ENCODE results near the gene CYP1A2.

Gene CYP1A2, protein sequence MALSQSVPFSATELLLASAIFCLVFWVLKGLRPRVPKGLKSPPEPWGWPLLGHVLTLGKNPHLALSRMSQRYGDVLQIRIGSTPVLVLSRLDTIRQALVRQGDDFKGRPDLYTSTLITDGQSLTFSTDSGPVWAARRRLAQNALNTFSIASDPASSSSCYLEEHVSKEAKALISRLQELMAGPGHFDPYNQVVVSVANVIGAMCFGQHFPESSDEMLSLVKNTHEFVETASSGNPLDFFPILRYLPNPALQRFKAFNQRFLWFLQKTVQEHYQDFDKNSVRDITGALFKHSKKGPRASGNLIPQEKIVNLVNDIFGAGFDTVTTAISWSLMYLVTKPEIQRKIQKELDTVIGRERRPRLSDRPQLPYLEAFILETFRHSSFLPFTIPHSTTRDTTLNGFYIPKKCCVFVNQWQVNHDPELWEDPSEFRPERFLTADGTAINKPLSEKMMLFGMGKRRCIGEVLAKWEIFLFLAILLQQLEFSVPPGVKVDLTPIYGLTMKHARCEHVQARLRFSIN

DNA sequence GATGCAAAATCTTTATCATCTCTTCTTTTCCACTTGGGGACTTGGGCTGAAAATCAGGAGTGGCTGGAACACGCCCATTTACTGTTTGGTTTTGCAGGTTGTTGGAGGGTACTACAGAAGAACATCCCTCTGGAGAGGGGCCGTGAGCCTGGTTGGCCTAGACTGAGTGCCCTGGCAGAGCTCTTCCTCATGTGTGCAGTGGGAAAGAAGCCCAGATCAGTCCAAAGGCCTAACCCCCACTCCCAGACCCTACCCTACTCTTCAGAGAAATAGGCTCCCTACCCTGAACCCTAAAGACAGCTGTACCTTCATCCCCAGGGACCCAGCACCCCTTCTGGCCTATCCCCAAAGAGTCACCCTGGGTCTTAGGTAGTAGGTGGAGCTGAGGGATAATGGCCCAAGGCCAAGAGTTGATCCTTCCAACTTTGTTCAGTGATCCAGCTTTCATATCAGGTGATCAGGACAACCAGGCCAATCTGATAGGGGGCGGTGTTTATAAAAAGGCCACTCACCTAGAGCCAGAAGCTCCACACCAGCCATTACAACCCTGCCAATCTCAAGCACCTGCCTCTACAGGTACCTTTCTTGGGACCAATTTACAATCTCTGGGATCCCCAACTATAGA is at the start of gene CYP1A2:
TSS of gene CYP1A2 (plus strand) at position 524 of the 625 bp plus-strand sequence. CDS start 894 bp downstream, outside the sequence.
- no peak for DNase-seq (ENCODE audit: low spot score)
- in situ Hi-C loops (cut with MboI; ENCODE audit: low sequenced_read_pairs, unreplicated experiment): no loop called here
- TF ChIP-seq, protein P1, sequence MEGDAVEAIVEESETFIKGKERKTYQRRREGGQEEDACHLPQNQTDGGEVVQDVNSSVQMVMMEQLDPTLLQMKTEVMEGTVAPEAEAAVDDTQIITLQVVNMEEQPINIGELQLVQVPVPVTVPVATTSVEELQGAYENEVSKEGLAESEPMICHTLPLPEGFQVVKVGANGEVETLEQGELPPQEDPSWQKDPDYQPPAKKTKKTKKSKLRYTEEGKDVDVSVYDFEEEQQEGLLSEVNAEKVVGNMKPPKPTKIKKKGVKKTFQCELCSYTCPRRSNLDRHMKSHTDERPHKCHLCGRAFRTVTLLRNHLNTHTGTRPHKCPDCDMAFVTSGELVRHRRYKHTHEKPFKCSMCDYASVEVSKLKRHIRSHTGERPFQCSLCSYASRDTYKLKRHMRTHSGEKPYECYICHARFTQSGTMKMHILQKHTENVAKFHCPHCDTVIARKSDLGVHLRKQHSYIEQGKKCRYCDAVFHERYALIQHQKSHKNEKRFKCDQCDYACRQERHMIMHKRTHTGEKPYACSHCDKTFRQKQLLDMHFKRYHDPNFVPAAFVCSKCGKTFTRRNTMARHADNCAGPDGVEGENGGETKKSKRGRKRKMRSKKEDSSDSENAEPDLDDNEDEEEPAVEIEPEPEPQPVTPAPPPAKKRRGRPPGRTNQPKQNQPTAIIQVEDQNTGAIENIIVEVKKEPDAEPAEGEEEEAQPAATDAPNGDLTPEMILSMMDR (IDR thresholded peaks at IDR 0.05; ENCODE audit: borderline replicate concordance, control extremely low read depth, extremely low read depth, insufficient read depth, missing control alignments): no peak

DNA sequence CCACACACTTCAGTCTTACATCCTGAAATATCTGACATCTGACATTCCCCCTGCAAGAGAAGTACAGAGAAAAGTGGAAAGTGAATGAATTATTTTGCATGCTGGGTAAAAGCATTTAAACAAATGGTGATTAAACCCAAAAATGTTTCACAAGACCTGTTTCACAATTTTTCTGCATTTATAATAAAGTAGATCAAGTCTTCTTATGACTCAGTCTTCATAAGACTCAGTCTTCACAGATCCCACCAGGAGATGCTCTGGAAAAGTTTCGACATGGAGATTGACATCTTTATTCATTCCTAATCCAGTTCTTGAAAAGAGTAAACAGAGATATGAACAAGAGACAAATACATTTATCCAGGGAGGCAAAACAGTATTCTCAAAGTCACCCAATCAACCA is 39.6 kb upstream of the CYP1A2 start:
- TF ChIP-seq, protein P1 (IDR thresholded peaks at IDR 0.05; ENCODE audit: borderline replicate concordance, control extremely low read depth, extremely low read depth, insufficient read depth, missing control alignments): no peak
- no peak for DNase-seq (ENCODE audit: low spot score)
- in situ Hi-C loops (cut with MboI; ENCODE audit: low sequenced_read_pairs, unreplicated experiment): no loop called here

DNA sequence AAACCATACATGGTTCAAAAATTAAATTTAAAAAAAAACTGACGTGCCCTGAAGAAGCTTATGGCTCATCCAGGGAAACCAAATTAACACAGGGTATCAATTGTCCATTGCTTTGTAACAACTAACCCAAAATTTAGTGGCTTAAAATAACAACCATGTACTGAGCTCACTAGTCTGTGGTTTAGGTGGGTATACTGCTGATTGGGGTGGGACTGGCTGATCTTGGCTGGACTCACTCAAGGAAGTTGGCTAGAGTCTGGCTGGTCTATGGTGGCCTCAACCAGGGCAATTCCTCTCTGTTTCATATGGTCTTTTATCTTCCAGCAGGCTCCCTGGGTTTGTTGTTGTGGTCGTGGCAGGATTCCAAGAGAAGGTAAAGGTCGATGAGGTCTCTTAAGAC is 38.8 kb upstream of the CYP1A2 start:
- in situ Hi-C loops (cut with MboI; ENCODE audit: low sequenced_read_pairs, unreplicated experiment): no loop called here
- TF ChIP-seq, protein P1 (IDR thresholded peaks at IDR 0.05; ENCODE audit: borderline replicate concordance, control extremely low read depth, extremely low read depth, insufficient read depth, missing control alignments): no peak
- no peak for DNase-seq (ENCODE audit: low spot score)

DNA sequence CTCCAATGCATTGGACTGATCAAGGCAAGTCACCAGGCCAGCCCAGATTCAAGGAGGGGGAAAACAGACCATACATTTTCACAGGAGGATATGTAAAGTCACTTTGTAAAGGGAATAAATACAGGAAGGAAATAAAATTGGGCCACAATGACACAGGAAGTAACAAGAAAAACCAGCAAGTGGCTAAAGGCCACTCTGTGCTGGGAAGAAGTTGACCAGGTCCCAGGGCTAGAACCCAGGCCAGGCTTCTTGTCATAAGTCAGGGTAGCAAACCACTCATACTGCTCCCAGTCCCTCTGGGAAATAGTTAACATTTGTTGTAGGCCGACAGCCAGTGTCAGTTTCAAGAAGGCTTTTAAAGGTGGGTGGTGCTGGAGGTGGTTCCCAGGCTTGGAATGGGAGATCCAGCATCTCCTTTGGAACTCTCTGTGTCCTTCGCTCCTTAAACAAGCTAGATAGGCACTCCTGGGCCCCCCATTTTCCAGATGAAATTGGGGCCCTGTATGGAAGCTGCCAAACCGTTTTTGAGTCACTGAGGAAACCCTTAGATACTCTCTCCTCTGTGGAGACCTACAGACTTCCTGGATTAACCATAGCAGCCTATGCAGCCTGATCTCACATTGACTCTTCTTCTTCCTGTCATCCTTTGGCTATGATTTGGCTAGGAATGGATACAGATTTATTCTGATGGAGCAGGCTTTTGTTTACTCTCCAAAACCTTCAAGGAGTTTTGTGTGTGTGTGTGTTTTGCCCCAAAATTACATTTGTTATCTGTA is 38.1 kb upstream of the CYP1A2 start:
- TF ChIP-seq, protein P1 (IDR thresholded peaks at IDR 0.05; ENCODE audit: borderline replicate concordance, control extremely low read depth, extremely low read depth, insufficient read depth, missing control alignments): no peak
- in situ Hi-C loops (cut with MboI; ENCODE audit: low sequenced_read_pairs, unreplicated experiment): no loop called here
- DNase-seq (ENCODE audit: low spot score): no peak

DNA sequence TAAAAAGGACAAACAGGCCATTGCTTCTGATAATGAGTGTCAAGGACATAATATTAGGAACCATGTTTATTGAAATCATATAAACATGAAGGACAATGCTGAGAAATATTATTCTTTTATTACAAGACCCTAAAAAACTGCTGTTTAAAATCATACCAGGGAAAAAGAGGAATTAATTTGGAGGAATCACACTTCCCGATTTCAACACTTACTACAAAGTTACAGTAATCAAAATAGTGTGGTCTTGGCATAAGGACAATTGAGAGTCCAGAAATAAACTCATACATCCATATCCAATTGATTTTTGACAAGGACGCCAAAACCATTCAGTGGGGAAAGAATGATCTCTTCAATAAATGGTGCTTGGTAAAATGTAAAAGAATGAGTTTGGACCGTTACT is 36.3 kb upstream of the CYP1A2 start:
- TF ChIP-seq, protein P1 (IDR thresholded peaks at IDR 0.05; ENCODE audit: borderline replicate concordance, control extremely low read depth, extremely low read depth, insufficient read depth, missing control alignments): no peak
- DNase-seq (ENCODE audit: low spot score): no peak

DNA sequence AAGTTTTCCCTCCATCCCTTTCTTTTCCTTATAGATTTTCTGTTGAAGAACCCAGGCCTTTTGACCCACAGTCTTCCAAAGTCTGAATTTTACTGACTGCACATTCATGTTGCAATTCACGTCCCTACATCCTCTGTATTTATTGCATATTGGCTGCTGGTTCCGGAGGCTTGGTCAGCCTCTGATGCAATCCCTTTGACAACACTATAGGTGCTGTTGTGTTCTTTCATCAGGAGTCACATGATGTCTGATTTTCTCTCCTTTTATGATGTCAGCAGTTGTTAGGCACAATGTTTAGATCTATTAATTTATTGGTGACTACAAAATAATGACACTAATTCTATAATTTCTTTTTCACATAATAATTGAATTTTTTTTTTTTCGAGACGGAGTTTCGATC is 32.0 kb upstream of the CYP1A2 start:
- TF ChIP-seq, protein P1 (IDR thresholded peaks at IDR 0.05; ENCODE audit: borderline replicate concordance, control extremely low read depth, extremely low read depth, insufficient read depth, missing control alignments): no peak
- in situ Hi-C loops (cut with MboI; ENCODE audit: low sequenced_read_pairs, unreplicated experiment): no loop called here

More for the DNA sequence above, 36.3 kb upstream of the CYP1A2 start:
- in situ Hi-C loops (cut with MboI; ENCODE audit: low sequenced_read_pairs, unreplicated experiment): no loop called here

More for the DNA sequence above, 32.0 kb upstream of the CYP1A2 start:
- DNase-seq (ENCODE audit: low spot score): no peak

Data from GM13976 (cell line).